ENCODE data around the gene ITGB1.
"Not testable (repeated sequence)": the region's sequence is repeated elsewhere in the genome, so short reads cannot be mapped to it uniquely, and the experiment has no call there.

The ITGB1 gene

DNA sequence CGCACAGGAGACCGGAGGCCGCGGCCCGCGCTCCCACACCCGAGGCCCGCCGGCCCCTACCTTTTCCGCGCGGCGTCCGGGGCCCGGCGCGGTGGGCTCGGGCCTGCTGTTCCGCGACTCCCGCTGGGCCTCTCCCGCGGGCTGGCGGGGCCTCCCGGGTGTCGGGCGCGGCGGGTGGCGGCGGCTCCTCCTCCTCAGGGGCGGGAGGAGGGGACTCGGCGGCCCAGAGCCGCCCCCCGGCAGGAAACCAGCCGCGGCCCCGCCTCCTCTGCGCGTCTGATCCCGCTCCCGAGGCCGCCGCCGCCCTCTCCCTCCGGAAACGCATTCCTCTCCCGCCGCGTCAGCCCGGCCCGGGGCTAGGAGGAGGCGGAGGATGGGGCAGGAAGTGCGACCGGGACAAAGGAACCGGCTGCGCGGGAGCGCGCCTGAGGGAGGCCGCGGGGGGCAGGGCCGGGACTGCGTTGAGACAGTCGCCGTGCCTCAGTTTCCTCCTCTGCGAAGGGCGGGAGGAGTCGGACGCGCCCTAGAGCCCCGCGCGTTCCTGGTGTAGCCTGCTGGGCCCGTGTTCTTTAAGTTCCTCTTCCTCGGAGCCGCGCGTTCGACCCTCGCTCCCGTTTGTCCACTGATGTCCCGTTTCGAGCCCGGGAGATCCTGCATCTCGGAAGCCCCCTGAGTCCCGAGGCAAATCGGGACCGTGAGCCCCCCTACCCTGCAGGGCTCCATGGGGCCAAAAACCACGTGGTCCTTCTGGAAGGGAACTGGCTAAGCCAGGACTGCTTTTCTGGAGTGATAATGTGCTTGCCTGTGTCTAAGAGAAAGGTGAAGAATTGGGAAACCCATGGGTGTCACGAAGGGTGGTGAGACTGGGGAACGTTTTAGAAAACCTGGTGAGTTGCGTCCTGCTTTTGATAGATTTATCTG, at the start of gene ITGB1:
Gene ITGB1 (minus strand): TSS at position 146 of the 921 bp plus-strand sequence. CDS start 22,672 bp downstream, outside the sequence.
- DNase-seq, result peak; percentile 78

DNA sequence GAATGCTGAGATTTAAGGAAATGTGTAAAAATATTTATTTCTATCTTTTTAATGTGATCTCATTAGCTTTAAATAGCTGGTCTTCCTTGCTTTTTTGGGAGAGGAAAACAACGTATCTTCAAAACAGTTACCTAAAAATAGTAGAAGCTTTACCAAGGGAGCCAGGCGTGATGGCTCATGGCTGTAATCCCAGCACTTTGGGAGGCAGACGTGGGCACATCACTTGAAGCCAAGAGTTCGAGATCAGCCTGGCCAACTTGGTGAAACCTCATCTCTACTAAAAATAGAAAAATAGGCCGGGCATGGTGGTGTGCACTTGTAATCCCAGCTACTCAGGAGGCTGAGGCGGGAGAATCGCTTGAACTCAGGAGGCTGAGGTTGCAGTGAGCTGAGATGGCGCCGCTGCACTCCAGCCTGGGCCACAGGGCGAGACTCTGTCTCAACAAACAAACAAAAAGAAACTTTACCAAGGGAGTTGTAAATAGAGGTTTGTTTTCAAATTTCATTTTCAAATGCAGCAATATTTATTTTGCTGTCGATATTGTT, 48.4 kb upstream of the ITGB1 start:
- DNase-seq, result no peak

DNA sequence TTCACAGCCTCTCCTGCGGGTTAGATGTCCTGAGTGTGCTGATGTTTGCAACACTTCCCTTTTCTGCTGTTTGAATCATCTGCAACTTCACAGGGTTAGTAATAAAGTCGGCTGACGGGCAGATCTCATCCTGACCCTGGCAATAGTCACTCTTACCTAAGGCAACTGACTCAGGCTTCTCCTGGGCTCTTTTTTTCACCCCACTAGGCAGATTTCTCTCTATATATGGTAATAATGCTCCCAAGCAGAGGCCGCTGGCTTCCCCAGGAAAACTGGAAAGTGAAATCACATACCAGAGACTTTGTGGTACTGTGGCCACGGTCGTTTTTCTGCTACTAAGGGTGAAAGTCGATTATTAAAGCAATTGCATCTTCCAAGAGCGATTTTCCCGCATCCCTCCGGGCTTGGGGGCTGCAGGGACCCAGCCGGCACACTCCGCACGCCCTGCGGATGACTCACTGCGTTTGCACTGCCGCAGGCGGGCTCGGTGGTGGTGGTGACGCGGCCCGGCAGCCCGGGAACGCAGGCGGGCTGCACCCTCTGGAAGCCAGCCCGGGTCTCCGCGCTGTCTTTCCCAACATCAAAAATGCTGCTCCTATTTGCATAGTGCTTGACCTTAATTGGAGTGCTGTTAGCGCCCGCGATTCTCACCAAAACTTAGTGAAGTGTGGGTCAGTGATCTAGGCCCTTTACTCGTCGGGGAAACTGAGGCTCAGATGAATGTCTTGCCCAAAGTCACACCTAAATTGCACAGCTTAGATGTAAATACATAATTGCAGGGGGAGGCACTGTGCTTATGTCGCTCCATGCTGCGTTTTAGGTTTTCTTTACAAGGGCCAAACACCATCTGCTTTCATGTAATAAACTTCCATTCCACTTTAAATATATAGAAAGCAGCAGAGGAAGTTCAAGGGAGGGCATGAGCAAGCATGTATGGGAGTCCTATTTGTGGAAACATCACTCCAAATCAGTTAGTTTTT, 47.6 kb upstream of the ITGB1 start:
- peak; percentile 10 for DNase-seq

- DNase-seq, result no peak
Measured at GRCh38 chr10:33001908-33002492, 44.0 kb upstream of the ITGB1 start.

GRCh38 chr10:32998060-32998581, 40.1 kb upstream of the ITGB1 start:
- not testable (repeated sequence) for DNase-seq

GRCh38 chr10:32995751-32996150, 37.7 kb upstream of the ITGB1 start:
- DNase-seq, result no peak

- no peak for DNase-seq
Measured at GRCh38 chr10:32995066-32995622, 37.1 kb upstream of the ITGB1 start.

DNA sequence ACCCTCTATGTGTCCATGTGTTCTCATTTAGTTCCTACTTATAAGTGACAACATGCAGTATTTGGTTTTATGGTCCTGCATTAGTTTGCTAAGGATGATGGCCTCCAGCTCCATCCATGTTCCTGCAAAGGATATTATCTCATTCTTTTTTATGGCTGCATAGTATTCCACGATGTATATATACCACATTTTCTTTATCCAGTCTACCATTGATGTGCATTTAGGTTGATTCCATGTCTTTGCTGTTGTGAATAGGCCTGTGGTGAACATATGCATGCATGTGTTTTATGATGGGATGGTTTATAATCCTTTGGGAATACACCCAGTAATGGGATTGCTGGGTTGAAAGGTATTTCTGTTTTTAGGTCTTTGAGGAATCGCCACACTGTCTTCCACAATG, 36.6 kb upstream of the ITGB1 start:
- not testable (repeated sequence) for DNase-seq

- not testable (repeated sequence) for DNase-seq
Measured at GRCh38 chr10:32992310-32992709, 34.3 kb upstream of the ITGB1 start.

DNA sequence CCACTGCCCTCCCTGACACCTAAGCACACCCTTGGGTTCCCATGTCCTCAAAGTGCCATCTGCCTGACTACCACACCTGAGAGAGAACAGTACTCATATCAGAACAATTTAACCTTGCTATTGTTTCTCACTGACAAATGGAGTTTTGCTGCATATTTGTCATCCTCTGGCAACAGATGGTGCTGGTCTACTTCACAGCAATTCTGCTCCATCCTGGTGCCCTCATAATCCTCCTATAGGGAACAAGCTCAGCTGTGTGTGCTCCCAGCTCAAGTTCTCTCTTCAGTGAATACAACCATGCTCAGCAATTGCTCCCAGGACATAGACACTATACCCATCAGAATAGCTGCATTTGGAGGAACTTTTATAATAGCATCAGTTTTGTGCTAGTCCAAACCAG, 32.8 kb upstream of the ITGB1 start:
- no peak for DNase-seq

GRCh38 chr10:32988604-32989003, 30.6 kb upstream of the ITGB1 start:
- no peak for DNase-seq

DNA sequence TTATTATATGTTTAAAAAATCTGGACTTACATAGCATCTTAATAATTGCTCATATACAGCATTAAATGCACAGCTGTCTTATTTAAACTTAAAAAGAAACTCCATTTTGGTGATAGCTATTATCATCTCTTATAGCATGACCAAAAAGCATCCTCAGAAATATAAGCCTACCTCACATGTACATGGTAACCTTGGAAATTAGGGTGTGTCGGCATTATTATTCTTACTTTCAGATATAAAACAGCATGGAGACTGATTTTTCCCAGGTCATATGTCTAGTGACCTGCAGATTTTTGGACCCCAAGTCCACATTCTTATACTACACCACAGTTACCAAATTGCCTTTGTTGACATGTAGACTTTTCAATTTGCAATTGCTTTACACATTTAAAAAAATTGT, 29.1 kb upstream of the ITGB1 start:
- no peak for DNase-seq

- no peak for DNase-seq
Measured at GRCh38 chr10:32985775-32986350, 27.8 kb upstream of the ITGB1 start.

DNA sequence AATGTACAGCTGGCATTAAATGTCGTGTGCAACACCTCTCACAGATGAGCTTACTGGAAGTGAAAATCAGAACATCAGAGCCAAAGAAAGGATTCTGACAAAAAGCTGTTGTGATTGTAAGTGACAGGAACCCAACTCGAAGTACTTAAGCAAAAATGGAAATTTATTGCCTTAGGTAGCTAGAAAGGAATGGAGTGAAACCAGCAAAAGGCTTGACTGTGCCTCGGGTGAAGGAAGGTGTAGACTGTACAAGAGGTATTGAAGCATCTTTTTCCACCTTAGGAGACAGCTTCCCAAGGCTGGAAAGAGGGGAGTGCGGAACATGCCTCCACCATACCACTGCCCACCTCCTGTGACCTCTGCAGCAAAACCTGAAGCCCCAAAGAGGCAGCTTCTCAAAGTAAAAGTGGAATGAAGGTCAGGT, 27.3 kb upstream of the ITGB1 start:
- no peak for DNase-seq

GRCh38 chr10:32984003-32984600, 26.1 kb upstream of the ITGB1 start:
- DNase-seq, result no peak

- no peak for DNase-seq
Measured at GRCh38 chr10:32982911-32983909, 25.2 kb upstream of the ITGB1 start.

DNA sequence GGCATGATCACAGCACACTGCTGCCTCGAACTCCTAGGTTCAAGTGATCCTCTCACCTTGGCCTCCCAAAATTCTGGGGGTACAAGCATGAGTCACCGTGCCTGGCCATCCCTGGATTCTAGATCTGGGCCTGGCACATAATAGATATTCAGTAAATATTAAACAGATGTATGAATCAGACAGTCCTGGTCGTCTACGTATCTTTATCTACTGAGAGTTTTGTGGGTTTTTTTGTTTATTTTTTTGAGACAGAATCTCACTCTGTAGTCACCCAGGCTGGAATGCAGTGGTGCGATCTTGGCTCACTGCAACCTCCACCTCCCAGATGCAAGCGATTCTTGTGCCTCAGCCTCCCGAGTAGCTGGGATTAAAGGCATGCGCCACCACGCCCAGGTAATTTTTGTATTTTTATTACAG, 24.3 kb upstream of the ITGB1 start:
- no peak for DNase-seq

DNA sequence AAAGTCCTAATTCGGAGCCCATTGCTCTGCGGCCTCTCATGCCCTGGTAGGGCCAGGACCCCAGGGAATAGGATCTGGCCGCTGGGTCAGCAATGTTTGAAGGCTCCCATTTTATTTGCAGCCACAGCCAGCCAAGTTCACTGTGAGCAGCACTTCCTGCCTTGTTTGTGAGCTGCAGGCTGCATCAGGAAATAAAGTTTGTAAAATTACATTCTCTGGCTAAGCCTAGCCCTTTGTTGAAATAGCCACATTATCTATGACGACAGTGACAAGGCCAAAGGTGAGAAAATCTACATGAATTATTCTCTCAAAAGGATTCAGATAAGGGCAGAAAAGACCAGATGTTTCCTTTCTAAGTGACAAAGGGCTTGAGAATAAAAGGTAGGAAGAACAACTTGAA, 23.7 kb upstream of the ITGB1 start:
- DNase-seq, result no peak

- peak; percentile 92 for DNase-seq
Measured at GRCh38 chr10:32980558-32981468, 22.8 kb upstream of the ITGB1 start.
